ENCODE data around the gene BBX. TPM values are rescaled to one million over a fixed set of nuclear protein-coding genes. Genes with fewer than 3 reads are reported as not detected.
"Not testable (repeated sequence)": the region's sequence is repeated elsewhere in the genome, so short reads cannot be mapped to it uniquely, and the experiment has no call there.

Gene BBX
- total and polyA plus RNA-seq, 4 donors = 4.7 to 25.1 (median 20.5) TPM

DNA sequence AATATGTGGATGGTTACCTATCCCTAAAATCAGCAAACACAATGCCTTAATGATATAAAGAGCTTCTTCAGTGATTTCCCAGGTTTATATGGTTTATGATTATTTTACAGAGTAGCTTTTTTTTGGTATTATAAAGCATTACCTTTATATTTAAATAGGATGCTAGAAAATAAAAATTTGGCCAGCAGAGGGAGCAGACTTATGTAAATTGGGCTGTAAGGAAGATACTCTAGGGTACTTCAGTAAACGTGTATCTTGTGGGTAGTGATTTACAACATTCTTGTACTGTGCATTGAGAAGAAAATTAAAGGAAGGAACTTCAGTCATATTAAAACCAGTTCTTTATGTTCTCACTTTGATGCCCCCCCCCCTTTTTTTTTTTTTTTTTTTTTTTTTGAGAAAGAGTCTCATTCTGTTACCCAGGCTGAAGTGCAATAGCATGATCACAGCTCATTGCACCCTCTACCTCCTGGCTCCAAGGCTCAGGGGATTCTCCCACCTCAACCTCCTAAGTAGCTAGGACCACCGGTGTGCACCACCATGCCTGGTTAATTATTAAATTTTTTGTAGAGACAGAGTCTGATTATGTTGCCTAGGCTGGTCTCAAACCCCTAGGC, 167.9 kb downstream of the BBX start:
- Histone ChIP-seq H3K4me3 (ENCODE audit: low read depth in 1 of 3, low read length in 3 of 3) (no peak overlapping the region), H3K36me3 (ENCODE audit: control insufficient read depth in 4 of 4, insufficient read depth in 3 of 4, low read depth in 1 of 4, low read length in 3 of 4) (no peaks in the 10 kb centered on the region), H3K4me1 (ENCODE audit: control insufficient read depth in 4 of 4, insufficient read depth in 4 of 4, low read length in 3 of 4) (no peaks in the 10 kb centered on the region), H3K9ac (ENCODE audit: low read depth in 1 of 2, low read length in 2 of 2) (no peak overlapping the region), H3K27me3 (ENCODE audit: control insufficient read depth in 4 of 4, insufficient read depth in 4 of 4, low read length in 3 of 4) (no peaks in the 10 kb centered on the region), H3K27ac (ENCODE audit: low read depth in 1 of 2, low read length in 2 of 2) (no peak overlapping the region), H3K9me3 (ENCODE audit: control insufficient read depth in 4 of 4, low read length in 3 of 4) (no peaks in the 10 kb centered on the region)
- DNase-seq (ENCODE audit: low spot score) = no peak
- WGBS = 19% methylated on average over 2 of the region's 2 CpGs
- peak; percentile 57 to 72 for TF ChIP-seq RAD21 (IDR thresholded peaks at IDR 0.05)
- TF ChIP-seq, protein P1, sequence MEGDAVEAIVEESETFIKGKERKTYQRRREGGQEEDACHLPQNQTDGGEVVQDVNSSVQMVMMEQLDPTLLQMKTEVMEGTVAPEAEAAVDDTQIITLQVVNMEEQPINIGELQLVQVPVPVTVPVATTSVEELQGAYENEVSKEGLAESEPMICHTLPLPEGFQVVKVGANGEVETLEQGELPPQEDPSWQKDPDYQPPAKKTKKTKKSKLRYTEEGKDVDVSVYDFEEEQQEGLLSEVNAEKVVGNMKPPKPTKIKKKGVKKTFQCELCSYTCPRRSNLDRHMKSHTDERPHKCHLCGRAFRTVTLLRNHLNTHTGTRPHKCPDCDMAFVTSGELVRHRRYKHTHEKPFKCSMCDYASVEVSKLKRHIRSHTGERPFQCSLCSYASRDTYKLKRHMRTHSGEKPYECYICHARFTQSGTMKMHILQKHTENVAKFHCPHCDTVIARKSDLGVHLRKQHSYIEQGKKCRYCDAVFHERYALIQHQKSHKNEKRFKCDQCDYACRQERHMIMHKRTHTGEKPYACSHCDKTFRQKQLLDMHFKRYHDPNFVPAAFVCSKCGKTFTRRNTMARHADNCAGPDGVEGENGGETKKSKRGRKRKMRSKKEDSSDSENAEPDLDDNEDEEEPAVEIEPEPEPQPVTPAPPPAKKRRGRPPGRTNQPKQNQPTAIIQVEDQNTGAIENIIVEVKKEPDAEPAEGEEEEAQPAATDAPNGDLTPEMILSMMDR (IDR thresholded peaks at IDR 0.05; ENCODE audit: low read depth, low read length, missing input control) = peak; percentile 40
- no peak for TF ChIP-seq EGR1 (IDR thresholded peaks at IDR 0.05; ENCODE audit: low read depth in 2 of 2)

GRCh38 chr3:107691984-107692383, 169.2 kb downstream of the BBX start:
- H3K9me3 ChIP-seq (ENCODE audit: control insufficient read depth in 4 of 4, low read length in 3 of 4); H3K9ac ChIP-seq (ENCODE audit: low read depth in 1 of 2, low read length in 2 of 2); DNase-seq (ENCODE audit: low spot score); H3K36me3 ChIP-seq (ENCODE audit: control insufficient read depth in 4 of 4, insufficient read depth in 3 of 4, low read depth in 1 of 4, low read length in 3 of 4); H3K27ac ChIP-seq (ENCODE audit: low read depth in 1 of 2, low read length in 2 of 2); H3K4me3 ChIP-seq (ENCODE audit: low read depth in 1 of 3, low read length in 3 of 3); H3K4me1 ChIP-seq (ENCODE audit: control insufficient read depth in 4 of 4, insufficient read depth in 4 of 4, low read length in 3 of 4); H3K27me3 ChIP-seq (ENCODE audit: control insufficient read depth in 4 of 4, insufficient read depth in 4 of 4, low read length in 3 of 4): not testable (repeated sequence)
- WGBS = 98% methylated on average over 5 of the region's 5 CpGs

DNA sequence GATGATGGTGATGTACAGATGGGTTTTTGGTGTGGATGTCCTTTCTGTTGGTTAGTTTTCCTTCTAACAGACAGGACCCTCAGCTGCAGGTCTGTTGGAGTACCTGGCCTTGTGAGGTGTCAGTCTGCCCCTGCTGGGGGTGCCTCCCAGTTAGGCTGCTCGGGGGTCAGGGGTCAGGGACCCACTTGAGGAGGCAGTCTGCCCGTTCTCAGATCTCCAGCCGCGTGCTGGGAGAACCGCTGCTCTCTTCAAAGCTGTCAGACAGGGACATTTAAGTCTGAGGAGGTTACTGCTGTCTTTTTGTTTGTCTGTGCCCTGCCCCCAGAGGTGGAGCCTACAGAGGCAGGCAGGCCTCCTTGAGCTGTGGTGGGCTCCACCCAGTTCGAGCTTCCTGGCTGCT, 174.6 kb downstream of the BBX start:
- not testable (repeated sequence) for H3K36me3 ChIP-seq (ENCODE audit: control insufficient read depth in 4 of 4, insufficient read depth in 3 of 4, low read depth in 1 of 4, low read length in 3 of 4); H3K4me1 ChIP-seq (ENCODE audit: control insufficient read depth in 4 of 4, insufficient read depth in 4 of 4, low read length in 3 of 4); H3K27ac ChIP-seq (ENCODE audit: low read depth in 1 of 2, low read length in 2 of 2); DNase-seq (ENCODE audit: low spot score); H3K9me3 ChIP-seq (ENCODE audit: control insufficient read depth in 4 of 4, low read length in 3 of 4); H3K9ac ChIP-seq (ENCODE audit: low read depth in 1 of 2, low read length in 2 of 2); H3K27me3 ChIP-seq (ENCODE audit: control insufficient read depth in 4 of 4, insufficient read depth in 4 of 4, low read length in 3 of 4)
- WGBS = 54% methylated on average over 5 of the region's 6 CpGs
- H3K4me3 ChIP-seq (ENCODE audit: low read depth in 1 of 3, low read length in 3 of 3) = peak overlapping the region in 2 of 3 donors; percentile 37 to 38

DNA sequence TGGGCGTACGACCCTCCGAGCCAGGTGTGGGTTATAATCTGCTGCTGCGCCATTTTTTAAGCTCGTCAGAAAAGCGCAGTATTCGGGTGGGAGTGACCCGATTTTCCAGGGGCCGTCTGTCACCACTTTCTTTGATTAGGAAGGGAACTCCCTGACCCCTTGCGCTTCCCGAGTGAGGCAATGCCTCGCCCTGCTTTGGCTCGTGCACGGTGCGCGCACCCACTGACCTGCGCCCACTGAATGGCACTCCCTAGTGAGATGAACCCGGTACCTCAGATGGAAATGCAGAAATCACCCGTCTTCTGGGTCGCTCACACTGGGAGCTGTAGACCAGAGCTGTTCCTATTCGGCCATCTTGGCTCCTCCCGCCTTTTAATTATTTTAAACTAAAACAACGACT, 175.1 kb downstream of the BBX start:
- not testable (repeated sequence) for H3K9me3 ChIP-seq (ENCODE audit: control insufficient read depth in 4 of 4, low read length in 3 of 4); H3K36me3 ChIP-seq (ENCODE audit: control insufficient read depth in 4 of 4, insufficient read depth in 3 of 4, low read depth in 1 of 4, low read length in 3 of 4); H3K27me3 ChIP-seq (ENCODE audit: control insufficient read depth in 4 of 4, insufficient read depth in 4 of 4, low read length in 3 of 4); H3K27ac ChIP-seq (ENCODE audit: low read depth in 1 of 2, low read length in 2 of 2); DNase-seq (ENCODE audit: low spot score); H3K9ac ChIP-seq (ENCODE audit: low read depth in 1 of 2, low read length in 2 of 2); H3K4me1 ChIP-seq (ENCODE audit: control insufficient read depth in 4 of 4, insufficient read depth in 4 of 4, low read length in 3 of 4)
- 50% methylated on average over 23 of the region's 23 CpGs for WGBS
- peak overlapping the region in 2 of 3 donors; percentile 37 to 38 for H3K4me3 ChIP-seq (ENCODE audit: low read depth in 1 of 3, low read length in 3 of 3)

- Histone ChIP-seq H3K9ac (ENCODE audit: low read depth in 1 of 2, low read length in 2 of 2) (no peak overlapping the region), H3K4me1 (ENCODE audit: control insufficient read depth in 4 of 4, insufficient read depth in 4 of 4, low read length in 3 of 4) (peaks cover 0 to 1% (median 0%) of the 10 kb centered on the region in 4 donors), H3K36me3 (ENCODE audit: control insufficient read depth in 4 of 4, insufficient read depth in 3 of 4, low read depth in 1 of 4, low read length in 3 of 4) (no peaks in the 10 kb centered on the region), H3K27me3 (ENCODE audit: control insufficient read depth in 4 of 4, insufficient read depth in 4 of 4, low read length in 3 of 4) (no peaks in the 10 kb centered on the region), H3K27ac (ENCODE audit: low read depth in 1 of 2, low read length in 2 of 2) (no peak overlapping the region), H3K9me3 (ENCODE audit: control insufficient read depth in 4 of 4, low read length in 3 of 4) (no peaks in the 10 kb centered on the region), H3K4me3 (ENCODE audit: low read depth in 1 of 3, low read length in 3 of 3) (no peak overlapping the region)
- DNase-seq (ENCODE audit: low spot score) = no peak
- TF ChIP-seq FOXA2 (IDR thresholded peaks at IDR 0.05) = no peak
- WGBS = 95% methylated on average over 2 of the region's 2 CpGs
These were observed 176.9 kb downstream of the BBX start for GRCh38 chr3:107699682-107700081.
